ENCODE measurements around the gene GCA. TPM values are rescaled to one million over a fixed set of nuclear protein-coding genes. Genes with fewer than 3 reads are reported as not detected.

Gene GCA
- total and polyA plus RNA-seq, 2 of the 13 experiments (the other 11 are each of a cell fraction or from before 2014, with no cell fraction given), result 42.0 to 48.3 TPM

- TF ChIP-seq ZNF646 (CRISPR knock-in tag; IDR thresholded peaks at IDR 0.05), result no peak
- TF ChIP-seq GPN1 (CRISPR knock-in tag; IDR thresholded peaks at IDR 0.05; ENCODE audit: borderline replicate concordance), result no peak
These were observed 35.0 kb upstream of the GCA start (continued) for GRCh38 chr2:162308747-162309503.

- 95% methylated on average over 1 of the region's 1 CpG for WGBS (ENCODE audit: low lambda C conversion rate)
- Histone ChIP-seq H3K4me3 (replicated peaks in 1 of 3; ENCODE audit: insufficient read depth in 1 of 3, low read depth in 2 of 3, low read length in 3 of 3) (no peak overlapping the region), H2AFZ (ENCODE audit: low read length) (no peak overlapping the region), H3K4me2 (ENCODE audit: low read depth, low read length) (no peak overlapping the region), H4K20me1 (ENCODE audit: insufficient read depth, low read length) (no peaks in the 10 kb centered on the region), H3K9me3 (ENCODE audit: low read length) (no peaks in the 10 kb centered on the region), H3K27me3 (ENCODE audit: control insufficient read depth in 1 of 2, insufficient read depth in 2 of 2, low read length in 2 of 2) (no peaks in the 10 kb centered on the region; a peak in 1 of 5 replicates), H3K9ac (ENCODE audit: insufficient read depth, low read depth, low read length) (no peak overlapping the region), H3K79me2 (ENCODE audit: insufficient read depth, low read length) (no peaks in the 10 kb centered on the region), H3K27ac (ENCODE audit: extremely low read length, insufficient read depth, low read length) (no peak overlapping the region), H3K36me3 (replicated peaks in 1 of 2; ENCODE audit: control insufficient read depth in 1 of 2, insufficient read depth in 2 of 2, low read length in 2 of 2) (peaks cover 0 to 3% of the 10 kb centered on the region in 2 experiments; a peak in 1 of 5 replicates), H3K4me1 (ENCODE audit: insufficient read depth, low read length) (peaks cover 21% of the 10 kb centered on the region)
- no TSS peak for BruUV-seq (replicated peaks)
- TF ChIP-seq ZNF550 (CRISPR knock-in tag; IDR thresholded peaks at IDR 0.05; ENCODE audit: borderline replicate concordance), result no peak
- TF ChIP-seq ATF7 (IDR thresholded peaks at IDR 0.05), result peak; percentile 73; the same call in 1 of the 2 replicates
- TF ChIP-seq ATF7 (CRISPR knock-in tag; IDR thresholded peaks at IDR 0.05), result no peak
- no peak for TF ChIP-seq ATAD3A (CRISPR knock-in tag; IDR thresholded peaks at IDR 0.05)
- TF ChIP-seq ZNF331 (CRISPR knock-in tag; IDR thresholded peaks at IDR 0.05), result no peak
- no peak for TF ChIP-seq AGO2 (optimal IDR thresholded peaks at IDR 0.05; ENCODE audit: low read depth, low read length)
- no peak for TF ChIP-seq ATF3 (CRISPR knock-in tag; IDR thresholded peaks at IDR 0.05)
- CTCF ChIA-PET (ENCODE audit: low intra/inter-chr PET ratio, low total read pairs), result no interaction called here
- in situ Hi-C loops (cut with HindIII; ENCODE audit: extremely low pct_ligation_motif_present, low pct_unique_long_range_greater_than_20kb) (loop anchor here (25.0 kb wide), 1 partner anchor 326 kb away; no protein-coding TSS in a partner anchor), intact Hi-C loops (cut with micrococcal nuclease; ENCODE audit: unreplicated experiment) (no loop called here)
- POLR2A ChIA-PET, result no interaction called here
- DNase-seq (ENCODE audit: low spot score) (no peak), ATAC-seq (no peak), FAIRE-seq (no peak)
These were observed 31.1 kb upstream of the GCA start for GRCh38 chr2:162312853-162313252.
